KBM-7 (cell line): ENCODE results near the gene MSLN.

Source experiments
- DNase-seq: peaks from one replicate; pipeline ENCODE4 v3.0.0-alpha.2; 2015
- in situ Hi-C: fragments of 300-500 bp; cut with MboI; formaldehyde crosslinking; loops from 2 replicates; pipeline ENCODE4 v1.14.3; 2020; ENCODE audit warnings: low sequenced_read_pairs, low pct_unique_long_range_greater_than_20kb, mixed read lengths

The MSLN gene

DNA sequence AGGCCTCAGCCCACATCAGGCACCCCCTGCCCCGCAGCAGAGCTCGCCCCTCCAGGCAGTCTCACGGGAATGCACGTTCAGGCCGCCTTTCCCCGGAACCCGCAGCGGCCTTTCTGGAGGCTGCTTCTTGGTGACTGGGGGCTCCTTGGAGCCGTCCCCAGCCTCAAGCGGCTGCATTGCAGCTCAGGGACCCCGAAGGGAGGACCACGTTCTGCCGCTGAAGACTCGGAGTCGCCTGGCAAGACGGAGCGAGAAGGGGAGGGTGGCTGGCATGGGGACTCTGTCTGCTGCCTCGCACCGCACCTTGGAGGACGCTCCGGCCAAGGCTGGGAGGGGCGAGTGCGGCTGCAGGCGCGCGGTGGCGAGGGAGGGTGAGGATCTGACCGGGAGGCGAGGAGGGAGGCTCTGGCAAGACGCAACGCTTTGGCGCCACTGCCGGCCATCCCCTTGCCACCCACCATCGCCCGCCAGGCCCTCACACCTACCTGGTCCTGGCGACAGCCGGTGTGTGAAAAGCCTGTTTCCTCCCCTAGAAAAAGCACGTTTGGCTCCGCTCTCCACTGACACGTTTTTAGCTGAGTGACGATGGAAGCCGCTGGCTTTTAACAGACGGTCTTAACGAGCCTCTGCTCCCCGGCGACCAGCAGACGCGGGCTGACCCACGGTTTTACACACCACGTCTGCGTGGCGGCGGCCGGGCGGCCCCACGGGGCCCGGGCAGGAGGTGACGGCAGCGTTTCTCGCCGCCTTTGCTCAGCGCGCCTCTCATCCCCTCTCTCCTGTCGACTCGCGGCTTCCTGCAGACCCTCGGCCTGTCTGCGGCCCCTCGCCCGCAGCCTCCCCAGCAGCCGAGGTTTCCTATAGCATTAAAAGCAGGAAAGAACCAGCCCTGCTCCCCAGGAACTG, 56.7 kb downstream of the MSLN start:
- in situ Hi-C loops, result no loop called here
- DNase-seq, result no peak

DNA sequence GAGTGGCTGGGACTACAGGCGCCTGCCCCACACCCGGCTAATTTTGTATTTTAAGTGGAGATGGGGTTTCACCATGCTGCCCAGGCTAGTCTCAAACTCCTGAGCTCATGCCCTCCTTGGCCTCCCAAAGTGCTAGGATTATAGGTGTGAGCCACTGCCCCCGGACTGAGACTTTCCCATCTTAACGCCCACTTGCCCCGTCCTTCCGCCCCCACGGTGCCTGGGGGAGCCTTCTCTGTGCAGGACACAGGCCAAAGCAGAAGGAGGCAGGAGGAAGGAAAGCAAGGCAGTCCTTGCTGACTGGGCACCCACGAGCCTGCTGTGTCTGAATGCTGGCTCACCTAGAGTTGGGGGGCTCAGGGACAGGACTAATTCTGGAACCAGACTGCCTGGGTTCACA, 57.6 kb downstream of the MSLN start:
- in situ Hi-C loops, result no loop called here

More for the DNA sequence above, 57.6 kb downstream of the MSLN start:
- no peak for DNase-seq
